SK-N-SH treated with all-trans-retinoic acid at 6 μM for 48 hours (cell line): Measurements from ENCODE around the gene MTA1.

Source experiments
- ATAC-seq: fragments of 200-7000 bp; cut with Tn5 transposase; 3 replicates; pipeline ENCODE4 v1.9.1; 2020; ENCODE audit warnings: mild to moderate bottlenecking, moderate library complexity
- ARNTL ChIP-seq: fragments of 450-650 bp; formaldehyde crosslinking; IDR thresholded peaks from 2 replicates; pipeline ENCODE4 v1.5.0; 2020; ENCODE audit warnings: low read depth, mild to moderate bottlenecking, moderate library complexity, borderline replicate concordance
- BACH2 ChIP-seq: fragments of 250-450 bp; sonication (Bioruptor Pico); IDR thresholded peaks from 2 replicates; pipeline ENCODE4 v1.9.0; 2021; ENCODE audit warnings: mild to moderate bottlenecking, borderline replicate concordance
- CSDC2 ChIP-seq: fragments of 250-450 bp; sonication (Bioruptor Pico); IDR thresholded peaks from 2 replicates; pipeline ENCODE4 v1.5.0; 2020; ENCODE audit warnings: mild to moderate bottlenecking, moderate library complexity
- ESRRG ChIP-seq: fragments of 250-450 bp; sonication (Bioruptor Pico); IDR thresholded peaks from 2 replicates; pipeline ENCODE4 v1.6.1; 2021; ENCODE audit warnings: mild to moderate bottlenecking
- GLIS3 ChIP-seq: fragments of 250-450 bp; sonication (Bioruptor Pico); IDR thresholded peaks from 2 replicates; pipeline ENCODE4 v1.5.0; 2020; ENCODE audit warnings: mild to moderate bottlenecking, moderate library complexity
- ISL1 ChIP-seq: fragments of 250-450 bp; sonication (Bioruptor Pico); IDR thresholded peaks from 2 replicates; pipeline ENCODE4 v2.1.2; 2022; ENCODE audit warnings: mild to moderate bottlenecking, moderate library complexity
- OSR1 ChIP-seq: fragments of 250-450 bp; sonication (Bioruptor Pico); IDR thresholded peaks from 2 replicates; pipeline ENCODE4 v1.8.0; 2022; ENCODE audit warnings: moderate library complexity, mild to moderate bottlenecking, inconsistent platforms
- PPARA ChIP-seq: fragments of 250-450 bp; sonication (Bioruptor Pico); IDR thresholded peaks from 2 replicates; pipeline ENCODE4 v1.5.0; 2020; ENCODE audit warnings: mild to moderate bottlenecking, borderline replicate concordance
- RARB ChIP-seq: fragments of 250-450 bp; sonication (Bioruptor Pico); IDR thresholded peaks from 2 replicates; pipeline ENCODE4 v1.8.0; 2021; ENCODE audit warnings: mild to moderate bottlenecking, moderate library complexity
- TCF4 ChIP-seq: fragments of 250-450 bp; sonication (Bioruptor Pico); IDR thresholded peaks from 2 replicates; pipeline ENCODE4 v1.8.0; 2021; ENCODE audit warnings: mild to moderate bottlenecking, moderate library complexity, borderline replicate concordance
- TOX ChIP-seq: fragments of 250-450 bp; sonication (Bioruptor Pico); IDR thresholded peaks from 2 replicates; pipeline ENCODE4 v1.8.0; 2021; ENCODE audit warnings: mild to moderate bottlenecking, moderate library complexity, borderline replicate concordance
- ZC3H10 ChIP-seq: fragments of 250-450 bp; sonication (Bioruptor Pico); IDR thresholded peaks from 2 replicates; pipeline ENCODE4 v1.5.1; 2021; ENCODE audit warnings: mild to moderate bottlenecking, moderate library complexity
- ZFP3 ChIP-seq: fragments of 250-450 bp; sonication (Bioruptor Pico); IDR thresholded peaks from 2 replicates; pipeline ENCODE4 v1.5.0; 2020; ENCODE audit warnings: mild to moderate bottlenecking, moderate library complexity
- ZFP30 ChIP-seq: fragments of 450-650 bp; formaldehyde crosslinking; IDR thresholded peaks from 2 replicates; pipeline ENCODE4 v1.5.0; 2022; ENCODE audit warnings: mild to moderate bottlenecking, moderate library complexity
- ZNF565 ChIP-seq: fragments of 450-650 bp; formaldehyde crosslinking; conservative IDR thresholded peaks from 2 replicates; pipeline ENCODE4 v1.5.0; 2020; ENCODE audit warnings: low read depth, mild to moderate bottlenecking, moderate library complexity
- ZNF8 ChIP-seq: fragments of 450-650 bp; formaldehyde crosslinking; IDR thresholded peaks from 2 replicates; pipeline ENCODE4 v1.5.0; 2020; ENCODE audit warnings: mild to moderate bottlenecking, moderate library complexity
- TF ChIP-seq, protein P1 (sequence below): fragments of 250-450 bp; sonication (Bioruptor Pico); IDR thresholded peaks from 2 replicates; pipeline ENCODE4 v1.5.0; 2020; ENCODE audit warnings: mild to moderate bottlenecking, moderate library complexity
- TF ChIP-seq, protein P2 (sequence below): fragments of 250-450 bp; sonication (Bioruptor Pico); IDR thresholded peaks from 2 replicates; pipeline ENCODE4 v1.5.1; 2021; ENCODE audit warnings: mild to moderate bottlenecking, moderate library complexity
- TF ChIP-seq, protein P3 (sequence below): fragments of 250-450 bp; sonication (Bioruptor Pico); IDR thresholded peaks from 2 replicates; pipeline ENCODE4 v1.5.1; 2020; ENCODE audit warnings: low read depth, mild to moderate bottlenecking, moderate library complexity
- TF ChIP-seq, protein P4 (sequence below): fragments of 250-450 bp; sonication (Bioruptor Pico); IDR thresholded peaks from 2 replicates; pipeline ENCODE4 v1.8.0; 2020; ENCODE audit warnings: mild to moderate bottlenecking, moderate library complexity, borderline replicate concordance
- TF ChIP-seq, protein P5 (sequence below): fragments of 250-450 bp; sonication (Bioruptor Pico); IDR thresholded peaks from 2 replicates; pipeline ENCODE4 v1.8.0; 2021; ENCODE audit warnings: low read depth, mild to moderate bottlenecking, moderate library complexity, borderline replicate concordance

The MTA1 gene

DNA sequence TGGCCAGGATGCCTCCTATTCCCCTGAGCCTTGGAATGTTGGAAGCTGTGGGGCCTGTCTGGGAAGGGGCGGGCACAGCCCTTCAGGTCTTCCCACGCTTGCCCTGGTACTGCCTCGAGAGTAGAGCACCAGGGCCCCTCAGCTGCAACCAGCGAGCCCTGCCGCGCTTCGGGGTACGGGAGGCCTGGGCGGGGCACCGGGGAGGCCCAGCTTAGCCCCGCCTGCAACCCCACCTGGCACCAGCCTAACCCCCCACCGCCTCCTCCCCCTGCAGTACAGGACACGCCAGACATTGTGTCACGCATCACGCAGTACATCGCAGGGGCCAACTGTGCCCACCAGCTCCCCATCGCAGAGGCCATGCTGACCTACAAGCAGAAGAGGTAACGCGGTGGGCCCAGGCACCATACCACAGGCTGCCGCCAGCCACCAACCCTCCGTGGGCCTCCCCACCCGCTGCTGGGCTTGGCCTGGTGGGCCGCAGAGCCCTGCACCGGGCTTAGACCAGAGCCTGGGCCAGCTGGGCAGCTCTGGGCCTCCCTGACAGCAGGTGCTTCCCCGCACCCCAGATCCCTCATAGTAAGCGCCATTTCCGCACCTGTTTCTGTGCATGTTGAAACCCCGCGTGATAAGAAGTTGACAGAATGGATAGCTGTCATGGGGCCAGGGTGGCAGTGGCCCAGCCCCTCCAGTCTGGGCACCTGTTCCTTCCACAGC lies 34.9 kb upstream of the MTA1 start (continued):
- TF ChIP-seq ISL1 (CRISPR knock-in tag), result no peak
- TF ChIP-seq TOX (CRISPR knock-in tag), result no peak
- TF ChIP-seq ESRRG (CRISPR knock-in tag), result no peak
- no peak for TF ChIP-seq OSR1 (CRISPR knock-in tag)
- TF ChIP-seq TCF4, result no peak

DNA sequence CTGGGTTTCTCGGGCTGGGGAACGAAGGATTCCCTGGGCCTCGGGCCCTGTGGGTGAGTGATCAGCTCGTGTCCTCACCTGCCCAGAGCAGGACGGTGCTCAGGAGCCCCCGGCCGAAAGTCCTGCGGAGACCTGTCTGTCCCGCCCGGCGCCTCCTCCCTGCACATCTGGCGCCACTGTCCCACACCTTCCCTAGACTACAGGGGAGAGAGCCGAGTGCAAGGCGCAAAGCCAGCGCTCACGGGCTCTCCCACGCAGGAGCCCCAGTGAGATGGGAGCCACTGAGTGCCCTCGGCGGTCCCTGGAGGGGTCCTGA lies 34.3 kb upstream of the MTA1 start:
- ATAC-seq, result no peak
- TF ChIP-seq ZNF565 (CRISPR knock-in tag), result no peak
- no peak for TF ChIP-seq BACH2 (CRISPR knock-in tag)
- TF ChIP-seq, protein P1, sequence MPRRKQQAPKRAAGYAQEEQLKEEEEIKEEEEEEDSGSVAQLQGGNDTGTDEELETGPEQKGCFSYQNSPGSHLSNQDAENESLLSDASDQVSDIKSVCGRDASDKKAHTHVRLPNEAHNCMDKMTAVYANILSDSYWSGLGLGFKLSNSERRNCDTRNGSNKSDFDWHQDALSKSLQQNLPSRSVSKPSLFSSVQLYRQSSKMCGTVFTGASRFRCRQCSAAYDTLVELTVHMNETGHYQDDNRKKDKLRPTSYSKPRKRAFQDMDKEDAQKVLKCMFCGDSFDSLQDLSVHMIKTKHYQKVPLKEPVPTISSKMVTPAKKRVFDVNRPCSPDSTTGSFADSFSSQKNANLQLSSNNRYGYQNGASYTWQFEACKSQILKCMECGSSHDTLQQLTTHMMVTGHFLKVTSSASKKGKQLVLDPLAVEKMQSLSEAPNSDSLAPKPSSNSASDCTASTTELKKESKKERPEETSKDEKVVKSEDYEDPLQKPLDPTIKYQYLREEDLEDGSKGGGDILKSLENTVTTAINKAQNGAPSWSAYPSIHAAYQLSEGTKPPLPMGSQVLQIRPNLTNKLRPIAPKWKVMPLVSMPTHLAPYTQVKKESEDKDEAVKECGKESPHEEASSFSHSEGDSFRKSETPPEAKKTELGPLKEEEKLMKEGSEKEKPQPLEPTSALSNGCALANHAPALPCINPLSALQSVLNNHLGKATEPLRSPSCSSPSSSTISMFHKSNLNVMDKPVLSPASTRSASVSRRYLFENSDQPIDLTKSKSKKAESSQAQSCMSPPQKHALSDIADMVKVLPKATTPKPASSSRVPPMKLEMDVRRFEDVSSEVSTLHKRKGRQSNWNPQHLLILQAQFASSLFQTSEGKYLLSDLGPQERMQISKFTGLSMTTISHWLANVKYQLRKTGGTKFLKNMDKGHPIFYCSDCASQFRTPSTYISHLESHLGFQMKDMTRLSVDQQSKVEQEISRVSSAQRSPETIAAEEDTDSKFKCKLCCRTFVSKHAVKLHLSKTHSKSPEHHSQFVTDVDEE (CRISPR knock-in tag), result no peak
- TF ChIP-seq ESRRG (CRISPR knock-in tag), result no peak
- no peak for TF ChIP-seq TOX (CRISPR knock-in tag)
- TF ChIP-seq, protein P2, sequence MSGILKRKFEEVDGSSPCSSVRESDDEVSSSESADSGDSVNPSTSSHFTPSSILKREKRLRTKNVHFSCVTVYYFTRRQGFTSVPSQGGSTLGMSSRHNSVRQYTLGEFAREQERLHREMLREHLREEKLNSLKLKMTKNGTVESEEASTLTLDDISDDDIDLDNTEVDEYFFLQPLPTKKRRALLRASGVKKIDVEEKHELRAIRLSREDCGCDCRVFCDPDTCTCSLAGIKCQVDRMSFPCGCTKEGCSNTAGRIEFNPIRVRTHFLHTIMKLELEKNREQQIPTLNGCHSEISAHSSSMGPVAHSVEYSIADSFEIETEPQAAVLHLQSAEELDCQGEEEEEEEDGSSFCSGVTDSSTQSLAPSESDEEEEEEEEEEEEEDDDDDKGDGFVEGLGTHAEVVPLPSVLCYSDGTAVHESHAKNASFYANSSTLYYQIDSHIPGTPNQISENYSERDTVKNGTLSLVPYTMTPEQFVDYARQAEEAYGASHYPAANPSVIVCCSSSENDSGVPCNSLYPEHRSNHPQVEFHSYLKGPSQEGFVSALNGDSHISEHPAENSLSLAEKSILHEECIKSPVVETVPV (CRISPR knock-in tag), result no peak
- TF ChIP-seq ZFP3, result no peak
- TF ChIP-seq, protein P3, sequence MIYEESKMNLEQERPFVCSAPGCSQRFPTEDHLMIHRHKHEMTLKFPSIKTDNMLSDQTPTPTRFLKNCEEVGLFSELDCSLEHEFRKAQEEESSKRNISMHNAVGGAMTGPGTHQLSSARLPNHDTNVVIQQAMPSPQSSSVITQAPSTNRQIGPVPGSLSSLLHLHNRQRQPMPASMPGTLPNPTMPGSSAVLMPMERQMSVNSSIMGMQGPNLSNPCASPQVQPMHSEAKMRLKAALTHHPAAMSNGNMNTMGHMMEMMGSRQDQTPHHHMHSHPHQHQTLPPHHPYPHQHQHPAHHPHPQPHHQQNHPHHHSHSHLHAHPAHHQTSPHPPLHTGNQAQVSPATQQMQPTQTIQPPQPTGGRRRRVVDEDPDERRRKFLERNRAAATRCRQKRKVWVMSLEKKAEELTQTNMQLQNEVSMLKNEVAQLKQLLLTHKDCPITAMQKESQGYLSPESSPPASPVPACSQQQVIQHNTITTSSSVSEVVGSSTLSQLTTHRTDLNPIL (CRISPR knock-in tag), result no peak
- TF ChIP-seq TCF4, result no peak
- TF ChIP-seq ZFP30 (CRISPR knock-in tag), result no peak
- no peak for TF ChIP-seq GLIS3
- no peak for TF ChIP-seq ZNF8
- no peak for TF ChIP-seq PPARA (CRISPR knock-in tag)
- TF ChIP-seq ARNTL (CRISPR knock-in tag), result no peak
- TF ChIP-seq, protein P4, sequence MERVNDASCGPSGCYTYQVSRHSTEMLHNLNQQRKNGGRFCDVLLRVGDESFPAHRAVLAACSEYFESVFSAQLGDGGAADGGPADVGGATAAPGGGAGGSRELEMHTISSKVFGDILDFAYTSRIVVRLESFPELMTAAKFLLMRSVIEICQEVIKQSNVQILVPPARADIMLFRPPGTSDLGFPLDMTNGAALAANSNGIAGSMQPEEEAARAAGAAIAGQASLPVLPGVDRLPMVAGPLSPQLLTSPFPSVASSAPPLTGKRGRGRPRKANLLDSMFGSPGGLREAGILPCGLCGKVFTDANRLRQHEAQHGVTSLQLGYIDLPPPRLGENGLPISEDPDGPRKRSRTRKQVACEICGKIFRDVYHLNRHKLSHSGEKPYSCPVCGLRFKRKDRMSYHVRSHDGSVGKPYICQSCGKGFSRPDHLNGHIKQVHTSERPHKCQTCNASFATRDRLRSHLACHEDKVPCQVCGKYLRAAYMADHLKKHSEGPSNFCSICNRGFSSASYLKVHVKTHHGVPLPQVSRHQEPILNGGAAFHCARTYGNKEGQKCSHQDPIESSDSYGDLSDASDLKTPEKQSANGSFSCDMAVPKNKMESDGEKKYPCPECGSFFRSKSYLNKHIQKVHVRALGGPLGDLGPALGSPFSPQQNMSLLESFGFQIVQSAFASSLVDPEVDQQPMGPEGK (CRISPR knock-in tag), result no peak
- TF ChIP-seq, protein P5, sequence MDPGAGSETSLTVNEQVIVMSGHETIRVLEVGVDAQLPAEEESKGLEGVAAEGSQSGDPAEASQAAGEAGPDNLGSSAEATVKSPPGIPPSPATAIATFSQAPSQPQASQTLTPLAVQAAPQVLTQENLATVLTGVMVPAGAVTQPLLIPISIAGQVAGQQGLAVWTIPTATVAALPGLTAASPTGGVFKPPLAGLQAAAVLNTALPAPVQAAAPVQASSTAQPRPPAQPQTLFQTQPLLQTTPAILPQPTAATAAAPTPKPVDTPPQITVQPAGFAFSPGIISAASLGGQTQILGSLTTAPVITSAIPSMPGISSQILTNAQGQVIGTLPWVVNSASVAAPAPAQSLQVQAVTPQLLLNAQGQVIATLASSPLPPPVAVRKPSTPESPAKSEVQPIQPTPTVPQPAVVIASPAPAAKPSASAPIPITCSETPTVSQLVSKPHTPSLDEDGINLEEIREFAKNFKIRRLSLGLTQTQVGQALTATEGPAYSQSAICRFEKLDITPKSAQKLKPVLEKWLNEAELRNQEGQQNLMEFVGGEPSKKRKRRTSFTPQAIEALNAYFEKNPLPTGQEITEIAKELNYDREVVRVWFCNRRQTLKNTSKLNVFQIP, result no peak

DNA sequence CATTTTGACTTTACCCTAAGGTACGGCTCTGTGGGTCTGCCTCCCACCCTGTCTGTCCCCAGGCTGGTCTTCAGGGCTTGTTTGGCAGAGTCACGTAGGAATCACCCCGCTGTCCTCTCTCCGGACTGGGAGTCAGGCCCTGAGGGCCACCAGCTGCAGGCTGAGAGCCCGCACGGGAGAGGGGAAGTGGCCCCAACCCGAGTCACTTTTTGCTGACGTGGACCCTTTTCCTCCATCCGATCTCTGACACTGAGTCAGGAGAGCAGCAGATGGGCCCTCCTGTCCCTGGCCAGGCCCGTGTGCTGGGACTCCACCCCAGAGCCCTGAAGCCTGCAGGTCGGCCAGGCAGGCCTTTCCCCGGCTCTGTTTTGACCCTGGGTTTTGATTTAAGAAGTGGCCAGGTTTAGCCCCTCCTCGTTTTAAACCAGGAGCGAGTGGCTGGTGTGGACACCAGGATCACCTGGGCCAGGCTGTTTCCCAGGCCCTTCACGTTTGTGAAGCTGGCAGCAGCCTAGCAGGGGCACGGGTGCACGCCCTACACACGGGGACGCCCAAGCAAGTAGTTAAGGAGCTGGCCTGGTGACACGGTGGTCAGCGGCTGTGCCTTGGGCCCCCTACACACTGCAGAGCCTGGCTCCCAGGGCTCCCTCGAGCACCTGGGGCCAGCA lies 33.8 kb upstream of the MTA1 start:
- TF ChIP-seq, protein P4 (CRISPR knock-in tag), result no peak
- no peak for TF ChIP-seq PPARA (CRISPR knock-in tag)
- no peak for TF ChIP-seq ZC3H10
- TF ChIP-seq RARB, result no peak
- TF ChIP-seq, protein P2 (CRISPR knock-in tag), result no peak
- TF ChIP-seq, protein P5, result no peak
- no peak for TF ChIP-seq ISL1 (CRISPR knock-in tag)
- no peak for TF ChIP-seq ZFP3
- no peak for TF ChIP-seq TCF4
- no peak for TF ChIP-seq TOX (CRISPR knock-in tag)
- no peak for TF ChIP-seq ARNTL (CRISPR knock-in tag)
- no peak for TF ChIP-seq ESRRG (CRISPR knock-in tag)
- no peak for TF ChIP-seq CSDC2 (CRISPR knock-in tag)
- ATAC-seq, result no peak
